Activated gamma-delta T cell treated with anti-CD3 and anti-CD28 coated beads, Interleukin-2, amount 50 U/mL, for 16 hours (primary cell): ENCODE results near the gene ADGRG4.
"Not testable (repeated sequence)": the region's sequence is repeated elsewhere in the genome, so short reads cannot be mapped to it uniquely, and the experiment has no call there.

Experiments used
- DNase-seq: peaks from one replicate; pipeline ENCODE4 v3.0.0-alpha.2; 2020; ENCODE audit warnings: low read depth

The ADGRG4 gene

GRCh38 chrX:136387951-136388502 lies 87.3 kb downstream of the ADGRG4 start:
- DNase-seq = no peak

GRCh38 chrX:136390921-136391320 lies 90.2 kb downstream of the ADGRG4 start:
- DNase-seq = no peak

- DNase-seq = no peak
Observed at GRCh38 chrX:136395271-136395670, 94.5 kb downstream of the ADGRG4 start.

- DNase-seq = no peak
Observed at GRCh38 chrX:136397001-136397400, 96.2 kb downstream of the ADGRG4 start.

- DNase-seq = no peak
Observed at GRCh38 chrX:136405126-136405525, 104.4 kb downstream of the ADGRG4 start.

- no peak for DNase-seq
Observed at GRCh38 chrX:136417806-136418205, 117.0 kb downstream of the ADGRG4 start.

- DNase-seq = no peak
Observed at GRCh38 chrX:136421338-136421737, 120.6 kb downstream of the ADGRG4 start.

- no peak for DNase-seq
Observed at GRCh38 chrX:136423724-136424123, 123.0 kb downstream of the ADGRG4 start.

GRCh38 chrX:136425996-136426395 lies 125.2 kb downstream of the ADGRG4 start:
- no peak for DNase-seq

GRCh38 chrX:136431625-136432024 lies 130.9 kb downstream of the ADGRG4 start:
- no peak for DNase-seq

GRCh38 chrX:136437774-136438173 lies 137.0 kb downstream of the ADGRG4 start:
- no peak for DNase-seq

- no peak for DNase-seq
Observed at GRCh38 chrX:136438192-136438591, 137.4 kb downstream of the ADGRG4 start.

GRCh38 chrX:136445674-136446073 lies 144.9 kb downstream of the ADGRG4 start:
- not testable (repeated sequence) for DNase-seq

- DNase-seq = no peak
Observed at GRCh38 chrX:136446208-136446607, 145.4 kb downstream of the ADGRG4 start.

GRCh38 chrX:136447308-136447707 lies 146.5 kb downstream of the ADGRG4 start:
- DNase-seq = no peak

- no peak for DNase-seq
Observed at GRCh38 chrX:136447968-136448367, 147.2 kb downstream of the ADGRG4 start.

GRCh38 chrX:136450050-136450830 lies 149.5 kb downstream of the ADGRG4 start:
- DNase-seq = no peak

- no peak for DNase-seq
Observed at GRCh38 chrX:136452614-136453013, 151.9 kb downstream of the ADGRG4 start.

- no peak for DNase-seq
Observed at GRCh38 chrX:136453114-136453513, 152.4 kb downstream of the ADGRG4 start.

- no peak for DNase-seq
Observed at GRCh38 chrX:136453771-136454170, 153.0 kb downstream of the ADGRG4 start.

GRCh38 chrX:136456133-136456532 lies 155.4 kb downstream of the ADGRG4 start:
- no peak for DNase-seq

- DNase-seq = no peak
Observed at GRCh38 chrX:136457303-136457917, 156.6 kb downstream of the ADGRG4 start.

- DNase-seq = no peak
Observed at GRCh38 chrX:136464589-136464988, 163.8 kb downstream of the ADGRG4 start.
